ENCODE data around the gene SELL. TPM values are rescaled to one million over a fixed set of nuclear protein-coding genes. Genes with fewer than 3 reads are reported as not detected.
A peak's percentile ranks its signal among the peaks of the same experiment; 100 is the strongest.

Gene SELL
- total RNA-seq, 1 donor from 2014 or later, result not detected

- H3K4me1 ChIP-seq, result no peaks in the 10 kb centered on the region
- no peak overlapping the region for H3K27ac Mint-ChIP-seq
Measured at GRCh38 chr1:169653873-169654272, 57.5 kb downstream of the SELL start.

DNA sequence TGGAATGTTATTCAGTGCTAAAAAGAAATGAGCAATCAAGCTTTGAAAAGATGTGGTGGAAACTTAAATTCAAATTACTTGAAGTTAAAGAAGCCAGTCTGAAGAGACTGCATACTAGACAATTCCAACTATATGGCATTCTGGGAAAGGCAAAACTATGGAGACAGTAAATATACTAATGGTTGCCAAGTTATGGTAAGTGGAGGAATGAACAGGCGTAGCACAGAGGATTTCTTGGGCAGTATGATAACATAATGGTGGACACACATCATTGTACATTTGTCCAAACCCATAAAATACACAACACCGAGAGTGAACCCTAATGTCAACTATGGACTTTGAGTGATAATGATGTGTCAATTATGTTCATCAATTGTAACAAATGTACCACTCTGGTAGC lies 60.4 kb downstream of the SELL start:
- Histone ChIP-seq H3K9ac (no peak overlapping the region), H3K9me3 (ENCODE audit: low read depth) (no peaks in the 10 kb centered on the region), H3F3A (ENCODE audit: low read depth) (no peaks in the 10 kb centered on the region), H4K20me1 (ENCODE audit: low read depth) (no peaks in the 10 kb centered on the region), H2AFZ (replicated peaks) (no peak overlapping the region), H3K27me3 (no peaks in the 10 kb centered on the region), H3K79me2 (ENCODE audit: low read depth) (no peaks in the 10 kb centered on the region), H3K36me3 (no peaks in the 10 kb centered on the region), H3K27ac (no peak overlapping the region), H3K4me3 (no peak overlapping the region), H3K4me1 (no peaks in the 10 kb centered on the region), H3K4me2 (no peak overlapping the region)
- Mint-ChIP-seq H3K36me3 (no peaks in the 10 kb centered on the region), H3K4me3 (no peak overlapping the region), H3K27me3 (ENCODE audit: insufficient read depth, low read depth) (no peaks in the 10 kb centered on the region), H3K27ac (no peak overlapping the region), H3K4me1 (no peaks in the 10 kb centered on the region), H3K9me3 (no peaks in the 10 kb centered on the region)
- TF ChIP-seq EZH2phosphoT487 (IDR thresholded peaks at IDR 0.05), result no peak
- no peak for TF ChIP-seq CTCF (IDR thresholded peaks at IDR 0.05)
- no peak for DNase-seq (ENCODE audit: low spot score)

More at GRCh38 chr1:169653873-169654272, 57.5 kb downstream of the SELL start:
- Mint-ChIP-seq H3K4me3 (no peak overlapping the region), H3K4me1 (no peaks in the 10 kb centered on the region), H3K36me3 (no peaks in the 10 kb centered on the region), H3K9me3 (no peaks in the 10 kb centered on the region), H3K27me3 (ENCODE audit: insufficient read depth, low read depth) (no peaks in the 10 kb centered on the region)
- peak overlapping the region; percentile 11 for H2AFZ ChIP-seq (replicated peaks)
- no peaks in the 10 kb centered on the region for H3K79me2 ChIP-seq (ENCODE audit: low read depth)
- no peak for TF ChIP-seq CTCF (IDR thresholded peaks at IDR 0.05)
- no peak for TF ChIP-seq EZH2phosphoT487 (IDR thresholded peaks at IDR 0.05)
- no peak for TF ChIP-seq EZH2 (IDR thresholded peaks at IDR 0.05)
- H3K36me3 ChIP-seq, result no peaks in the 10 kb centered on the region
- no peaks in the 10 kb centered on the region for H4K20me1 ChIP-seq (ENCODE audit: low read depth)
- H3K27me3 ChIP-seq, result no peaks in the 10 kb centered on the region
- no peak for DNase-seq (ENCODE audit: low spot score)
- H3K27ac ChIP-seq, result no peak overlapping the region
- H3F3A ChIP-seq (ENCODE audit: low read depth), result no peaks in the 10 kb centered on the region
- H3K4me3 ChIP-seq, result no peak overlapping the region
- no peak overlapping the region for H3K4me2 ChIP-seq
- no peak overlapping the region for H3K9ac ChIP-seq
- no peaks in the 10 kb centered on the region for H3K9me3 ChIP-seq (ENCODE audit: low read depth)

- Histone ChIP-seq H2AFZ (replicated peaks) (no peak overlapping the region), H3K27me3 (no peaks in the 10 kb centered on the region), H3K9ac (no peak overlapping the region), H3K4me2 (no peak overlapping the region), H3F3A (ENCODE audit: low read depth) (no peaks in the 10 kb centered on the region), H3K36me3 (no peaks in the 10 kb centered on the region), H3K4me1 (no peaks in the 10 kb centered on the region), H3K4me3 (no peak overlapping the region), H3K9me3 (ENCODE audit: low read depth) (no peaks in the 10 kb centered on the region), H4K20me1 (ENCODE audit: low read depth) (no peaks in the 10 kb centered on the region), H3K27ac (no peak overlapping the region), H3K79me2 (ENCODE audit: low read depth) (no peaks in the 10 kb centered on the region)
- Mint-ChIP-seq H3K4me1 (no peaks in the 10 kb centered on the region), H3K4me3 (no peak overlapping the region), H3K27ac (no peak overlapping the region), H3K27me3 (ENCODE audit: insufficient read depth, low read depth) (no peaks in the 10 kb centered on the region), H3K36me3 (no peaks in the 10 kb centered on the region), H3K9me3 (no peaks in the 10 kb centered on the region)
- TF ChIP-seq CTCF (IDR thresholded peaks at IDR 0.05) (no peak), EZH2 (IDR thresholded peaks at IDR 0.05) (no peak), EZH2phosphoT487 (IDR thresholded peaks at IDR 0.05) (no peak)
- DNase-seq (ENCODE audit: low spot score), result no peak
Measured at GRCh38 chr1:169650551-169650950, 60.9 kb downstream of the SELL start.
